HCT116 (cell line): ENCODE results near the gene NFIX. TPM values are rescaled to one million over a fixed set of nuclear protein-coding genes. Genes with fewer than 3 reads are reported as not detected.
A peak's percentile ranks its signal among the peaks of the same experiment; 100 is the strongest.

Source experiments
- ATAC-seq: fragments of 200-7000 bp; cut with Tn5 transposase; 2 replicates; pipeline ENCODE4 v1.9.1; 2020; ENCODE audit warnings: mild to moderate bottlenecking, moderate library complexity
- BruUV-seq: library from RNA; stranded (reverse); fragments of 400-500 nt; replicated peaks from 2 replicates; lab custom pipeline; 2021; lab: Mats Ljungman, UMichigan
- CTCF ChIA-PET: fragments of 300-600 bp; sonication (Branson Sonifier 250); formaldehyde crosslinking; loops from one replicate; lab custom pipeline; 2021; ENCODE audit warnings: antibody characterized with exemption; lab: Charles Lee
- POLR2A ChIA-PET: fragments of 300-600, 350-600 bp; sonication (Branson Sonifier 250); formaldehyde crosslinking; loops from one replicate; lab custom pipeline; 2021; ENCODE audit warnings: antibody characterized with exemption; lab: Charles Lee
- RAD21 ChIA-PET, 2 experiments: fragments of 300-600 bp; sonication (Branson Sonifier 250); formaldehyde crosslinking; loops; one replicate each; lab custom pipeline; 2023; ENCODE audit warnings: low total read pairs in 2 of 2; ENCODE audit not compliant: uncharacterized antibody in 2 of 2, unreplicated experiment in 2 of 2, low non-redundant PET in 1 of 2; lab: Charles Lee
- DNase-seq: peaks from one replicate; pipeline ENCODE4 v3.0.0-alpha.2; 2010; ENCODE audit warnings: low read depth, low spot score
- H2AFZ ChIP-seq: fragments of 200-600 bp; shearing (Covaris generic), sonication (generic); 2 replicates; pipeline ENCODE4 v1.6.1; 2017; ENCODE audit warnings: low read depth, mixed run types, mixed read lengths, antibody characterized with exemption, low read length; ENCODE audit not compliant: poor library complexity, severe bottlenecking
- H3K27ac ChIP-seq: 2 replicates; pipeline ENCODE4 v1.5.1; 2012; ENCODE audit warnings: low read depth, low read length
- H3K27me3 ChIP-seq: fragments of 200-600 bp; sonication (generic); 2 replicates; pipeline ENCODE4 v1.6.1; 2016; ENCODE audit warnings: mixed run types, low read length, mixed read lengths; ENCODE audit not compliant: insufficient read depth
- H3K36me3 ChIP-seq, 2 experiments: fragments of 200-500 bp in 1 of 2; fragments of 200-600 bp in 1 of 2; sonication (Bioruptor generic) in 1 of 2; sonication (generic) in 1 of 2; 2 replicates each; pipeline versions ENCODE4 v1.5.1 to v1.6.1; 2014 to 2016; ENCODE audit warnings: low read length in 2 of 2, inconsistent platforms in 1 of 2, mixed read lengths in 1 of 2, mixed run types in 1 of 2; ENCODE audit not compliant: insufficient read depth in 2 of 2, control insufficient read depth in 1 of 2
- H3K4me1 ChIP-seq, 2 experiments: fragments of 200-600 bp in 1 of 2; sonication (generic) in 1 of 2; 2 replicates each; pipeline versions ENCODE4 v1.5.1 to v1.6.1; 2012 to 2017; ENCODE audit warnings: low read length in 2 of 2, inconsistent platforms in 1 of 2, mild to moderate bottlenecking in 1 of 2, mixed read lengths in 1 of 2, mixed run types in 1 of 2, moderate library complexity in 1 of 2; ENCODE audit not compliant: insufficient read depth in 2 of 2, control insufficient read depth in 1 of 2
- H3K4me2 ChIP-seq: fragments of 200-600 bp; sonication (generic); 2 replicates; pipeline ENCODE4 v1.6.1; 2017; ENCODE audit warnings: mixed run types, low read length, mixed read lengths
- H3K4me3 ChIP-seq, 2 experiments: fragments of 200-600 bp in 1 of 2; sonication (generic) in 1 of 2; replicated peaks in 1 of 2; 2 replicates each; pipeline ENCODE4 v1.5.1; 2011 to 2016; ENCODE audit warnings: low read length in 2 of 2, control low read depth in 1 of 2, low read depth in 1 of 2, mild to moderate bottlenecking in 1 of 2, mixed read lengths in 1 of 2, mixed run types in 1 of 2
- H3K79me2 ChIP-seq: fragments of 200-600 bp; sonication (generic); 2 replicates; pipeline ENCODE4 v1.6.1; 2017; ENCODE audit warnings: mild to moderate bottlenecking, mixed run types, low read length, moderate library complexity, mixed read lengths; ENCODE audit not compliant: insufficient read depth
- H3K9ac ChIP-seq: fragments of 200-600 bp; sonication (generic); 2 replicates; pipeline ENCODE4 v1.6.1; 2016; ENCODE audit warnings: low read length, mixed read lengths
- H3K9me2 ChIP-seq: fragments of 200-600 bp; sonication (generic), shearing (Covaris generic); 2 replicates; pipeline ENCODE4 v1.6.1; 2017; ENCODE audit warnings: mixed run types, mild to moderate bottlenecking, moderate library complexity; ENCODE audit not compliant: insufficient read depth
- H3K9me3 ChIP-seq, 2 experiments: fragments of 200-500 bp in 1 of 2; fragments of 200-600 bp in 1 of 2; sonication (Bioruptor generic) in 1 of 2; sonication (generic) in 1 of 2; 2 replicates each; pipeline ENCODE4 v1.6.1; 2014 to 2017; ENCODE audit warnings: low read length in 2 of 2, mixed read lengths in 2 of 2, inconsistent platforms in 1 of 2, low read depth in 1 of 2, mild to moderate bottlenecking in 1 of 2, mixed run types in 1 of 2, moderate library complexity in 1 of 2; ENCODE audit not compliant: control insufficient read depth in 1 of 2, insufficient read depth in 1 of 2
- H4K20me1 ChIP-seq: fragments of 200-600 bp; sonication (generic), shearing (Covaris generic); 2 replicates; pipeline ENCODE4 v1.6.1; 2017; ENCODE audit warnings: mixed run types, mild to moderate bottlenecking, moderate library complexity; ENCODE audit not compliant: insufficient read depth
- CBX3 ChIP-seq: IDR thresholded peaks from 2 replicates; pipeline ENCODE4 v1.6.1; 2012; ENCODE audit warnings: low read depth
- FOSL1 ChIP-seq: IDR thresholded peaks from 2 replicates; pipeline ENCODE4 v1.6.1; 2012; ENCODE audit warnings: low read depth
- JUND ChIP-seq: IDR thresholded peaks from 2 replicates; pipeline ENCODE4 v1.6.1; 2012
- POLR2AphosphoS5 ChIP-seq: IDR thresholded peaks from 2 replicates; pipeline ENCODE4 v1.6.1; 2011; ENCODE audit warnings: mild to moderate bottlenecking, low read depth, low read length, moderate library complexity
- RAD21 ChIP-seq: IDR thresholded peaks from 2 replicates; pipeline ENCODE4 v1.6.1; 2012; ENCODE audit warnings: low read depth, mild to moderate bottlenecking
- SIN3A ChIP-seq: IDR thresholded peaks from 2 replicates; pipeline ENCODE4 v1.6.1; 2012; ENCODE audit warnings: low read depth
- YY1 ChIP-seq: IDR thresholded peaks from 2 replicates; pipeline ENCODE4 v1.6.1; 2011; ENCODE audit warnings: low read length, low read depth, moderate library complexity, mild to moderate bottlenecking; ENCODE audit not compliant: insufficient replicate concordance; ENCODE audit errors: extremely low read depth
- ZNF274 ChIP-seq: fragments of 200-500 bp; sonication (Bioruptor generic); IDR thresholded peaks from 2 replicates; pipeline ENCODE4 v1.6.1; 2014; ENCODE audit warnings: mild to moderate bottlenecking, low read depth, low read length, inconsistent platforms
- intact Hi-C: fragments of 100-400 bp; cut with micrococcal nuclease; formaldehyde crosslinking; loops from 2 replicates; pipeline ENCODE4 v1.10.0; 2022
- total RNA-seq: library from RNA; stranded (reverse); gene quantifications from one replicate; pipeline ENCODE4 v1.2.1, GENCODE V29; 2021; ENCODE audit not compliant: unreplicated experiment
- TF ChIP-seq, protein P1 (sequence below), 3 experiments: fragments of 200-600 bp in 1 of 3; sonication (generic) in 1 of 3; IDR thresholded peaks in 2 of 3; conservative IDR thresholded peaks in 1 of 3; 2 replicates each; pipeline ENCODE4 v1.5.1; 2012 to 2017; ENCODE audit warnings: low read depth in 2 of 3, low read length in 2 of 3, antibody characterized with exemption in 1 of 3, borderline replicate concordance in 1 of 3, control low read depth in 1 of 3, mild to moderate bottlenecking in 1 of 3, mixed read lengths in 1 of 3, mixed run types in 1 of 3, moderate library complexity in 1 of 3; ENCODE audit not compliant: insufficient read depth in 1 of 3

The NFIX gene
- total RNA-seq, 1 experiment from 2014 or later, result 34.8 TPM

DNA sequence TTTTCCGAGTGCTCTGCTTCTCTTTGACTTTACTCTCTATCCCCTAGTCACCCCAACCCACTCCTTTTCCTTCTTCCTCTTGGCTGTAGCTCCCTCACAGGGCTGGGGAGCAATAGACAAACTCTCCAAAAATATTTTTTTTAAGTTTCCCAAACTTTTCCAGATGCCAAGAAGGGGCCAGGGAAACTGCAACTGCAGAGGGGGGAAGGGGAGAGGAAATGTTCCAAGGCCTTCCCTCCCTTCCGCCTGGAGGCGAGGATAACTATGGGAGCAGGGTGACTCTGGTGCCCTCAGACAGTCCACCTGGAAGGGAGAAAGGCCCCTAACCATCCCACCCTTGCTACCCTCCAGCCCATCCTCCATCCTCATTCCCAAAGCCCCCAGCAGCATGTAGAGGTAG lies 58.0 kb downstream of the NFIX start:
- no TSS peak for BruUV-seq
- H3K4me3 ChIP-seq, result peak overlapping the region in 1 of 2 experiments; percentile 53; a peak in 2 of 4 replicates
- H3K9ac ChIP-seq, result peak overlapping the region; percentile 81
- RAD21 ChIA-PET, result interaction anchor here (0.9 to 1.5 kb wide), 4 partner anchors 19 to 76 kb away, joined by 3 to 4 read pairs (median 4); no protein-coding TSS in a partner anchor
- H3K4me1 ChIP-seq, result peaks cover 74 to 79% of the 10 kb centered on the region in 2 experiments
- no peaks in the 10 kb centered on the region for H4K20me1 ChIP-seq
- TF ChIP-seq, protein P1, sequence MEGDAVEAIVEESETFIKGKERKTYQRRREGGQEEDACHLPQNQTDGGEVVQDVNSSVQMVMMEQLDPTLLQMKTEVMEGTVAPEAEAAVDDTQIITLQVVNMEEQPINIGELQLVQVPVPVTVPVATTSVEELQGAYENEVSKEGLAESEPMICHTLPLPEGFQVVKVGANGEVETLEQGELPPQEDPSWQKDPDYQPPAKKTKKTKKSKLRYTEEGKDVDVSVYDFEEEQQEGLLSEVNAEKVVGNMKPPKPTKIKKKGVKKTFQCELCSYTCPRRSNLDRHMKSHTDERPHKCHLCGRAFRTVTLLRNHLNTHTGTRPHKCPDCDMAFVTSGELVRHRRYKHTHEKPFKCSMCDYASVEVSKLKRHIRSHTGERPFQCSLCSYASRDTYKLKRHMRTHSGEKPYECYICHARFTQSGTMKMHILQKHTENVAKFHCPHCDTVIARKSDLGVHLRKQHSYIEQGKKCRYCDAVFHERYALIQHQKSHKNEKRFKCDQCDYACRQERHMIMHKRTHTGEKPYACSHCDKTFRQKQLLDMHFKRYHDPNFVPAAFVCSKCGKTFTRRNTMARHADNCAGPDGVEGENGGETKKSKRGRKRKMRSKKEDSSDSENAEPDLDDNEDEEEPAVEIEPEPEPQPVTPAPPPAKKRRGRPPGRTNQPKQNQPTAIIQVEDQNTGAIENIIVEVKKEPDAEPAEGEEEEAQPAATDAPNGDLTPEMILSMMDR (IDR thresholded peaks at IDR 0.05 in 2 of 3, conservative IDR thresholded peaks at IDR 0.05 in 1 of 3; ENCODE audit: borderline replicate concordance in 1 of 3, insufficient read depth in 1 of 3, low read depth in 2 of 3, low read length in 2 of 3), result no peak
- TF ChIP-seq ZNF274 (no peak), YY1 (no peak), FOSL1 (no peak), RAD21 (no peak), JUND (no peak), POLR2AphosphoS5 (no peak), CBX3 (no peak), SIN3A (no peak)
- H2AFZ ChIP-seq, result no peak overlapping the region
- DNase-seq (no peak), ATAC-seq (no peak)
- no peaks in the 10 kb centered on the region; the same call in 1 of the 2 replicates for H3K79me2 ChIP-seq
- peak overlapping the region; percentile 94 for H3K27ac ChIP-seq
- no peaks in the 10 kb centered on the region for H3K9me2 ChIP-seq
- CTCF ChIA-PET, result interaction anchor here (0.5 to 8.6 kb wide), 6 partner anchors 7 to 75 kb away, joined by 3 to 155 read pairs (median 9); no protein-coding TSS in a partner anchor
- peak overlapping the region; percentile 75 for H3K4me2 ChIP-seq
- H3K36me3 ChIP-seq, result no peaks in the 10 kb centered on the region
- intact Hi-C loops, result no loop called here
- POLR2A ChIA-PET, result interaction anchor here (0.9 to 4.1 kb wide), 7 partner anchors 9 to 110 kb away, joined by 3 to 16 read pairs (median 4); no protein-coding TSS in a partner anchor
- H3K27me3 ChIP-seq, result no peaks in the 10 kb centered on the region
- no peaks in the 10 kb centered on the region for H3K9me3 ChIP-seq
